ENCODE results near the gene LPP.

Gene LPP

GRCh38 chr3:188269040-188269439 lies 115.1 kb downstream of the LPP start:
- Histone ChIP-seq H3K27ac (ENCODE audit: low read depth, low read length) (no peak overlapping the region), H2BK120ac (ENCODE audit: low read depth, low read length) (no peak overlapping the region), H3K4ac (ENCODE audit: low read depth, low read length) (no peak overlapping the region), H3K23ac (ENCODE audit: low read length) (no peak overlapping the region), H3K4me2 (ENCODE audit: low read length) (no peak overlapping the region), H3K4me1 (ENCODE audit: control insufficient read depth, low read depth, low read length) (peaks cover 26% of the 10 kb centered on the region), H3K79me1 (ENCODE audit: low read length) (peaks cover 15% of the 10 kb centered on the region), H3K18ac (ENCODE audit: low read length) (no peak overlapping the region), H2AK5ac (ENCODE audit: low read length) (no peak overlapping the region), H3K9ac (ENCODE audit: low read length) (no peak overlapping the region), H3K56ac (ENCODE audit: low read length) (no peak overlapping the region), H3K4me3 (ENCODE audit: low read length) (no peak overlapping the region), H3K27me3 (ENCODE audit: insufficient read depth, low read length, poor library complexity) (no peaks in the 10 kb centered on the region), H3K36me3 (ENCODE audit: control insufficient read depth, insufficient read depth, low read length) (no peaks in the 10 kb centered on the region), H4K8ac (ENCODE audit: low read depth, low read length) (no peak overlapping the region), H3K79me2 (ENCODE audit: control insufficient read depth, insufficient read depth, low read length) (peaks cover 2% of the 10 kb centered on the region), H4K5ac (ENCODE audit: low read length) (no peak overlapping the region), H2BK5ac (ENCODE audit: low read length) (no peak overlapping the region), H2BK15ac (replicated peaks; ENCODE audit: low read depth) (no peak overlapping the region)
- no peak for DNase-seq
- no CpG with 5 or more reads among the region's 4 CpGs for WGBS (ENCODE audit: extremely low coverage, insufficient coverage, low lambda C conversion rate)

GRCh38 chr3:188270423-188270972 lies 116.5 kb downstream of the LPP start:
- no peak overlapping the region for H4K8ac ChIP-seq (ENCODE audit: low read depth, low read length)
- H3K4me1 ChIP-seq (ENCODE audit: control insufficient read depth, low read depth, low read length) = peaks cover 26% of the 10 kb centered on the region
- H3K27ac ChIP-seq (ENCODE audit: low read depth, low read length) = peak overlapping the region; percentile 59
- H3K79me1 ChIP-seq (ENCODE audit: low read length) = peaks cover 18% of the 10 kb centered on the region
- peaks cover 4% of the 10 kb centered on the region for H3K79me2 ChIP-seq (ENCODE audit: control insufficient read depth, insufficient read depth, low read length)
- no peak overlapping the region for H2BK15ac ChIP-seq (replicated peaks; ENCODE audit: low read depth)
- H2BK5ac ChIP-seq (ENCODE audit: low read length) = no peak overlapping the region
- no peak overlapping the region for H3K18ac ChIP-seq (ENCODE audit: low read length)
- H3K56ac ChIP-seq (ENCODE audit: low read length) = no peak overlapping the region
- peak; percentile 63 for DNase-seq
- H3K4me3 ChIP-seq (ENCODE audit: low read length) = no peak overlapping the region
- no peak overlapping the region for H3K4ac ChIP-seq (ENCODE audit: low read depth, low read length)
- H3K4me2 ChIP-seq (ENCODE audit: low read length) = no peak overlapping the region
- no peak overlapping the region for H2BK120ac ChIP-seq (ENCODE audit: low read depth, low read length)
- H3K27me3 ChIP-seq (ENCODE audit: insufficient read depth, low read length, poor library complexity) = no peaks in the 10 kb centered on the region
- no peak overlapping the region for H3K23ac ChIP-seq (ENCODE audit: low read length)
- WGBS (ENCODE audit: extremely low coverage, insufficient coverage, low lambda C conversion rate) = no CpG with 5 or more reads among the region's 3 CpGs
- no peak overlapping the region for H4K5ac ChIP-seq (ENCODE audit: low read length)
- H2AK5ac ChIP-seq (ENCODE audit: low read length) = no peak overlapping the region
- no peaks in the 10 kb centered on the region for H3K36me3 ChIP-seq (ENCODE audit: control insufficient read depth, insufficient read depth, low read length)
- no peak overlapping the region for H3K9ac ChIP-seq (ENCODE audit: low read length)

GRCh38 chr3:188271226-188271914 lies 117.4 kb downstream of the LPP start:
- Histone ChIP-seq H4K8ac (ENCODE audit: low read depth, low read length) (no peak overlapping the region), H3K23ac (ENCODE audit: low read length) (no peak overlapping the region), H3K18ac (ENCODE audit: low read length) (no peak overlapping the region), H2BK120ac (ENCODE audit: low read depth, low read length) (no peak overlapping the region), H3K4me1 (ENCODE audit: control insufficient read depth, low read depth, low read length) (peaks cover 24% of the 10 kb centered on the region), H3K4me3 (ENCODE audit: low read length) (no peak overlapping the region), H3K36me3 (ENCODE audit: control insufficient read depth, insufficient read depth, low read length) (no peaks in the 10 kb centered on the region), H3K9ac (ENCODE audit: low read length) (no peak overlapping the region), H2BK15ac (replicated peaks; ENCODE audit: low read depth) (no peak overlapping the region), H3K27me3 (ENCODE audit: insufficient read depth, low read length, poor library complexity) (no peaks in the 10 kb centered on the region), H3K79me1 (ENCODE audit: low read length) (peaks cover 17% of the 10 kb centered on the region), H4K5ac (ENCODE audit: low read length) (no peak overlapping the region), H3K4ac (ENCODE audit: low read depth, low read length) (peak overlapping the region; percentile 22), H3K4me2 (ENCODE audit: low read length) (no peak overlapping the region), H2BK5ac (ENCODE audit: low read length) (no peak overlapping the region), H3K79me2 (ENCODE audit: control insufficient read depth, insufficient read depth, low read length) (peaks cover 4% of the 10 kb centered on the region), H3K27ac (ENCODE audit: low read depth, low read length) (peak overlapping the region; percentile 35), H2AK5ac (ENCODE audit: low read length) (no peak overlapping the region), H3K56ac (ENCODE audit: low read length) (no peak overlapping the region)
- WGBS (ENCODE audit: extremely low coverage, insufficient coverage, low lambda C conversion rate) = no CpG with 5 or more reads among the region's 5 CpGs
- peak; percentile 63 for DNase-seq

GRCh38 chr3:188272481-188273372 lies 118.8 kb downstream of the LPP start:
- no peak overlapping the region for H2BK120ac ChIP-seq (ENCODE audit: low read depth, low read length)
- H4K8ac ChIP-seq (ENCODE audit: low read depth, low read length) = no peak overlapping the region
- H3K27me3 ChIP-seq (ENCODE audit: insufficient read depth, low read length, poor library complexity) = no peaks in the 10 kb centered on the region
- no peak overlapping the region for H3K27ac ChIP-seq (ENCODE audit: low read depth, low read length)
- peaks cover 18% of the 10 kb centered on the region for H3K79me1 ChIP-seq (ENCODE audit: low read length)
- H3K4me3 ChIP-seq (ENCODE audit: low read length) = no peak overlapping the region
- WGBS (ENCODE audit: extremely low coverage, insufficient coverage, low lambda C conversion rate) = no CpG with 5 or more reads among the region's 12 CpGs
- H3K23ac ChIP-seq (ENCODE audit: low read length) = no peak overlapping the region
- H2BK15ac ChIP-seq (replicated peaks; ENCODE audit: low read depth) = no peak overlapping the region
- H3K18ac ChIP-seq (ENCODE audit: low read length) = no peak overlapping the region
- H3K9ac ChIP-seq (ENCODE audit: low read length) = no peak overlapping the region
- H2BK5ac ChIP-seq (ENCODE audit: low read length) = no peak overlapping the region
- no peak overlapping the region for H3K4ac ChIP-seq (ENCODE audit: low read depth, low read length)
- H3K36me3 ChIP-seq (ENCODE audit: control insufficient read depth, insufficient read depth, low read length) = no peaks in the 10 kb centered on the region
- no peak overlapping the region for H4K5ac ChIP-seq (ENCODE audit: low read length)
- H2AK5ac ChIP-seq (ENCODE audit: low read length) = no peak overlapping the region
- no peak overlapping the region for H3K4me2 ChIP-seq (ENCODE audit: low read length)
- H3K56ac ChIP-seq (ENCODE audit: low read length) = no peak overlapping the region
- H3K4me1 ChIP-seq (ENCODE audit: control insufficient read depth, low read depth, low read length) = peaks cover 17% of the 10 kb centered on the region
- DNase-seq = no peak
- peaks cover 4% of the 10 kb centered on the region for H3K79me2 ChIP-seq (ENCODE audit: control insufficient read depth, insufficient read depth, low read length)

- Histone ChIP-seq H2BK120ac (ENCODE audit: low read depth, low read length) (no peak overlapping the region), H3K56ac (ENCODE audit: low read length) (no peak overlapping the region), H4K8ac (ENCODE audit: low read depth, low read length) (no peak overlapping the region), H4K5ac (ENCODE audit: low read length) (no peak overlapping the region), H3K4me3 (ENCODE audit: low read length) (no peak overlapping the region), H2AK5ac (ENCODE audit: low read length) (no peak overlapping the region), H3K18ac (ENCODE audit: low read length) (no peak overlapping the region), H3K79me2 (ENCODE audit: control insufficient read depth, insufficient read depth, low read length) (peaks cover 4% of the 10 kb centered on the region), H3K9ac (ENCODE audit: low read length) (no peak overlapping the region), H3K79me1 (ENCODE audit: low read length) (peaks cover 21% of the 10 kb centered on the region), H3K4ac (ENCODE audit: low read depth, low read length) (no peak overlapping the region), H3K4me2 (ENCODE audit: low read length) (no peak overlapping the region), H3K23ac (ENCODE audit: low read length) (no peak overlapping the region), H3K36me3 (ENCODE audit: control insufficient read depth, insufficient read depth, low read length) (no peaks in the 10 kb centered on the region), H2BK15ac (replicated peaks; ENCODE audit: low read depth) (no peak overlapping the region), H2BK5ac (ENCODE audit: low read length) (no peak overlapping the region), H3K27me3 (ENCODE audit: insufficient read depth, low read length, poor library complexity) (no peaks in the 10 kb centered on the region), H3K27ac (ENCODE audit: low read depth, low read length) (no peak overlapping the region), H3K4me1 (ENCODE audit: control insufficient read depth, low read depth, low read length) (peaks cover 11% of the 10 kb centered on the region)
- DNase-seq = no peak
- no CpG with 5 or more reads among the region's 4 CpGs for WGBS (ENCODE audit: extremely low coverage, insufficient coverage, low lambda C conversion rate)
Observed at GRCh38 chr3:188274249-188274915, 120.4 kb downstream of the LPP start.
